Liver (tissue), 9 donors: ENCODE data around the gene TRAFD1. TPM values are rescaled to one million over a fixed set of nuclear protein-coding genes. Genes with fewer than 3 reads are reported as not detected.

ENCODE experiments used
- DNase-seq: peaks from one replicate; pipeline ENCODE4 v3.0.0-alpha.2; 2017; ENCODE audit warnings: low spot score
- H3K27ac ChIP-seq, 2 donors: one replicate each; pipeline ENCODE4 v1.7.0; 2013; ENCODE audit warnings: inconsistent platforms in 2 of 2, low read length in 2 of 2, control low read depth in 1 of 2, low read depth in 1 of 2, mild to moderate bottlenecking in 1 of 2
- H3K27me3 ChIP-seq, 4 donors: one replicate each; pipeline versions ENCODE4 v1.6.1 to v1.7.0; 2013; ENCODE audit warnings: low read length in 3 of 4, inconsistent platforms in 1 of 4, mild to moderate bottlenecking in 1 of 4, moderate library complexity in 1 of 4; ENCODE audit not compliant: control insufficient read depth in 4 of 4, insufficient read depth in 4 of 4
- H3K36me3 ChIP-seq, 4 donors: one replicate each; pipeline versions ENCODE4 v1.6.1 to v1.7.0; 2013; ENCODE audit warnings: low read length in 3 of 4, mild to moderate bottlenecking in 3 of 4, low read depth in 1 of 4, moderate library complexity in 1 of 4; ENCODE audit not compliant: control insufficient read depth in 4 of 4, insufficient read depth in 3 of 4
- H3K4me1 ChIP-seq, 4 donors: one replicate each; pipeline versions ENCODE4 v1.6.1 to v1.7.0; 2013; ENCODE audit warnings: low read length in 3 of 4, mild to moderate bottlenecking in 3 of 4, moderate library complexity in 1 of 4; ENCODE audit not compliant: control insufficient read depth in 4 of 4, insufficient read depth in 4 of 4
- H3K4me3 ChIP-seq, 3 donors: one replicate each; pipeline versions ENCODE4 v1.6.1 to v1.7.0; 2013; ENCODE audit warnings: low read length in 3 of 3, control low read depth in 1 of 3, low read depth in 1 of 3, mild to moderate bottlenecking in 1 of 3
- H3K9ac ChIP-seq, 2 donors: one replicate each; pipeline ENCODE4 v1.7.0; 2013; ENCODE audit warnings: low read length in 2 of 2, mild to moderate bottlenecking in 2 of 2, moderate library complexity in 2 of 2, control low read depth in 1 of 2, low read depth in 1 of 2
- H3K9me3 ChIP-seq, 4 donors: one replicate each; pipeline versions ENCODE4 v1.6.1 to v1.7.0; 2013; ENCODE audit warnings: low read length in 3 of 4; ENCODE audit not compliant: control insufficient read depth in 4 of 4
- EGR1 ChIP-seq, 2 donors: IDR thresholded peaks; 2 replicates each; pipeline ENCODE4 v1.6.1; 2016 to 2018; ENCODE audit warnings: antibody characterized with exemption in 2 of 2, low read depth in 2 of 2
- FOXA1 ChIP-seq: IDR thresholded peaks from 2 replicates; pipeline ENCODE4 v1.6.1; 2016; ENCODE audit warnings: antibody characterized with exemption
- FOXA2 ChIP-seq: IDR thresholded peaks from 2 replicates; pipeline ENCODE4 v1.6.1; 2016; ENCODE audit warnings: antibody characterized with exemption
- GABPA ChIP-seq, 2 donors: IDR thresholded peaks in 1 of 2; conservative IDR thresholded peaks in 1 of 2; 2 replicates each; pipeline ENCODE4 v1.6.1; 2016; ENCODE audit warnings: antibody characterized with exemption in 2 of 2, mild to moderate bottlenecking in 1 of 2, moderate library complexity in 1 of 2
- HNF4A ChIP-seq, 2 donors: conservative IDR thresholded peaks; 2 replicates each; pipeline ENCODE4 v1.6.1; 2016; ENCODE audit warnings: antibody characterized with exemption in 2 of 2, mild to moderate bottlenecking in 2 of 2
- HNF4G ChIP-seq: IDR thresholded peaks from 2 replicates; pipeline ENCODE4 v1.6.1; 2016; ENCODE audit warnings: antibody characterized with exemption
- RAD21 ChIP-seq, 2 donors: IDR thresholded peaks; 2 replicates each; pipeline ENCODE4 v1.6.1; 2016; ENCODE audit warnings: antibody characterized with exemption in 2 of 2, mild to moderate bottlenecking in 2 of 2
- RXRA ChIP-seq, 2 donors: IDR thresholded peaks; 2 replicates each; pipeline ENCODE4 v1.6.1; 2017 to 2018; ENCODE audit warnings: antibody characterized with exemption in 2 of 2, mild to moderate bottlenecking in 1 of 2
- SP1 ChIP-seq: IDR thresholded peaks from 2 replicates; pipeline ENCODE4 v1.6.1; 2018; ENCODE audit warnings: antibody characterized with exemption, mild to moderate bottlenecking
- TAF1 ChIP-seq: conservative IDR thresholded peaks from 2 replicates; pipeline ENCODE4 v1.6.1; 2016; ENCODE audit warnings: antibody characterized with exemption, mild to moderate bottlenecking
- YY1 ChIP-seq: IDR thresholded peaks from 2 replicates; pipeline ENCODE4 v1.6.1; 2016; ENCODE audit warnings: antibody characterized with exemption, mild to moderate bottlenecking
- WGBS: extraction: QIAGEN DNeasy Blood & Tissue Kit; methylation state at CpG from one replicate; pipeline ENCODE4 v1.1.7; 2013; 5-methylcytosine and 5-hydroxymethylcytosine counted together
- polyA plus RNA-seq, 2 donors: library from polyadenylated mRNA; stranded (reverse) in 1 of 2; unstranded in 1 of 2; fragments of 200-250 nt in 1 of 2; fragments of >200 nt in 1 of 2; fragmentation: Nextera tagmentation in 1 of 2; extraction: Ambion mirVana in 1 of 2; gene quantifications; one replicate each; pipeline versions ENCODE4 v1.2.1 to v1.2.3, GENCODE V29; 2013 to 2015
- total RNA-seq, 2 donors: library from RNA; depleted of rRNA; stranded (reverse); fragments of >200 nt; gene quantifications; one replicate each; pipeline ENCODE4 v1.2.3, GENCODE V29; 2014
- TF ChIP-seq, protein P1 (sequence below): IDR thresholded peaks from 2 replicates; pipeline ENCODE4 v1.6.1; 2016; ENCODE audit warnings: antibody characterized with exemption
- TF ChIP-seq, protein P2 (sequence below): IDR thresholded peaks from 2 replicates; pipeline ENCODE4 v1.6.1; 2016; ENCODE audit warnings: antibody characterized with exemption, mild to moderate bottlenecking
- TF ChIP-seq, protein P3 (sequence below): fragments of 150-350 bp; IDR thresholded peaks from 2 replicates; pipeline ENCODE4 v1.5.1; 2017; ENCODE audit warnings: improper control_type of control experiment, low read depth, low read length; ENCODE audit not compliant: missing input control
- TF ChIP-seq, protein P4 (sequence below): IDR thresholded peaks from 2 replicates; pipeline ENCODE4 v1.6.1; 2016; ENCODE audit warnings: antibody characterized with exemption
- donor health status: healthy.
- donor health status: healthy.
- donor health status: healthy.
- donor health status: healthy.
- donor health status: healthy.

The TRAFD1 gene
- total and polyA plus RNA-seq, 4 donors, result 7.0 to 19.3 (median 13.2) TPM

DNA sequence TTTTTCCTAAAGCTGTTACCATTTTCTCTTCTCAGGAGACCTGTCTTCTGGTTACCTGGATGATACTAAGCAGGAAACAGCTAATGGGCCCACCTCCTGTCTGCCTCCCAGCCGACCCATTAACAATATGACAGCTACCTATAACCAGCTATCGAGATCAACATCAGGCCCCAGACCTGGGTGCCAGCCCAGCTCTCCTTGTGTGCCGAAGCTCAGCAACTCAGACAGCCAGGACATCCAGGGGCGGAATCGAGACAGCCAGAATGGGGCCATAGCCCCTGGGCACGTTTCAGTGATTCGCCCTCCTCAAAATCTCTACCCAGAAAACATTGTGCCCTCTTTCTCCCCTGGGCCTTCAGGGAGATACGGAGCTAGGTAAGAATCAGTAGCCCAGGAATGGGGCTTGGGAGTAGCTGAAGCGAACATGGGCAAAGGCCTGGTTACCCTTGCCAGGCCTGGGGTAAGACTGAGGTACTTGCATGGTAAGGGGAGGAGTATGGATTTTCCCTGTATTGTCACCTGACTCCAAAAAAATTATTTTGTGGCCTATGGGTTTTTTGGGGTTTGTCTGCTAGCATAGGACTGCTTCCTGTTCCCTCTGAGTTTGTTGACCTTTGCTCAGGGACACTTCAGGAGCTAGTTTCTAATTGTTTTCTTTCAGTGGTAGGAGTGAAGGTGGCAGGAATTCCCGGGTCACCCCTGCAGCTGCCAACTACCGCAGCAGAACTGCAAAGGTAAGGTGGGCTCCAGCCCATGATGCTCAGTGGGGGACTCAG, 26.6 kb downstream of the TRAFD1 start:
- TF ChIP-seq TAF1, result no peak
- TF ChIP-seq FOXA2, result no peak
- no peak for TF ChIP-seq GABPA (IDR thresholded peaks at IDR 0.05 in 1 of 2, conservative IDR thresholded peaks at IDR 0.05 in 1 of 2)
- TF ChIP-seq YY1, result no peak
- no peak for TF ChIP-seq HNF4G
- TF ChIP-seq FOXA1, result no peak
- TF ChIP-seq, protein P1, sequence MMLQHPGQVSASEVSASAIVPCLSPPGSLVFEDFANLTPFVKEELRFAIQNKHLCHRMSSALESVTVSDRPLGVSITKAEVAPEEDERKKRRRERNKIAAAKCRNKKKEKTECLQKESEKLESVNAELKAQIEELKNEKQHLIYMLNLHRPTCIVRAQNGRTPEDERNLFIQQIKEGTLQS, result no peak
- no peak for TF ChIP-seq HNF4A (conservative IDR thresholded peaks at IDR 0.05)
- no peak for TF ChIP-seq SP1
- TF ChIP-seq RAD21 (IDR thresholded peaks at IDR 0.05), result no peak
- TF ChIP-seq, protein P2, sequence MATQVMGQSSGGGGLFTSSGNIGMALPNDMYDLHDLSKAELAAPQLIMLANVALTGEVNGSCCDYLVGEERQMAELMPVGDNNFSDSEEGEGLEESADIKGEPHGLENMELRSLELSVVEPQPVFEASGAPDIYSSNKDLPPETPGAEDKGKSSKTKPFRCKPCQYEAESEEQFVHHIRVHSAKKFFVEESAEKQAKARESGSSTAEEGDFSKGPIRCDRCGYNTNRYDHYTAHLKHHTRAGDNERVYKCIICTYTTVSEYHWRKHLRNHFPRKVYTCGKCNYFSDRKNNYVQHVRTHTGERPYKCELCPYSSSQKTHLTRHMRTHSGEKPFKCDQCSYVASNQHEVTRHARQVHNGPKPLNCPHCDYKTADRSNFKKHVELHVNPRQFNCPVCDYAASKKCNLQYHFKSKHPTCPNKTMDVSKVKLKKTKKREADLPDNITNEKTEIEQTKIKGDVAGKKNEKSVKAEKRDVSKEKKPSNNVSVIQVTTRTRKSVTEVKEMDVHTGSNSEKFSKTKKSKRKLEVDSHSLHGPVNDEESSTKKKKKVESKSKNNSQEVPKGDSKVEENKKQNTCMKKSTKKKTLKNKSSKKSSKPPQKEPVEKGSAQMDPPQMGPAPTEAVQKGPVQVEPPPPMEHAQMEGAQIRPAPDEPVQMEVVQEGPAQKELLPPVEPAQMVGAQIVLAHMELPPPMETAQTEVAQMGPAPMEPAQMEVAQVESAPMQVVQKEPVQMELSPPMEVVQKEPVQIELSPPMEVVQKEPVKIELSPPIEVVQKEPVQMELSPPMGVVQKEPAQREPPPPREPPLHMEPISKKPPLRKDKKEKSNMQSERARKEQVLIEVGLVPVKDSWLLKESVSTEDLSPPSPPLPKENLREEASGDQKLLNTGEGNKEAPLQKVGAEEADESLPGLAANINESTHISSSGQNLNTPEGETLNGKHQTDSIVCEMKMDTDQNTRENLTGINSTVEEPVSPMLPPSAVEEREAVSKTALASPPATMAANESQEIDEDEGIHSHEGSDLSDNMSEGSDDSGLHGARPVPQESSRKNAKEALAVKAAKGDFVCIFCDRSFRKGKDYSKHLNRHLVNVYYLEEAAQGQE, result no peak
- Histone ChIP-seq H3K27me3 (no peaks in the 10 kb centered on the region), H3K36me3 (peaks cover 24 to 61% (median 53%) of the 10 kb centered on the region in 4 donors), H3K27ac (no peak overlapping the region), H3K4me3 (no peak overlapping the region), H3K4me1 (peaks cover 0 to 1% (median 0%) of the 10 kb centered on the region in 4 donors), H3K9me3 (no peaks in the 10 kb centered on the region), H3K9ac (no peak overlapping the region)
- 93% methylated on average over 11 of the region's 11 CpGs for WGBS
- DNase-seq, result no peak

DNA sequence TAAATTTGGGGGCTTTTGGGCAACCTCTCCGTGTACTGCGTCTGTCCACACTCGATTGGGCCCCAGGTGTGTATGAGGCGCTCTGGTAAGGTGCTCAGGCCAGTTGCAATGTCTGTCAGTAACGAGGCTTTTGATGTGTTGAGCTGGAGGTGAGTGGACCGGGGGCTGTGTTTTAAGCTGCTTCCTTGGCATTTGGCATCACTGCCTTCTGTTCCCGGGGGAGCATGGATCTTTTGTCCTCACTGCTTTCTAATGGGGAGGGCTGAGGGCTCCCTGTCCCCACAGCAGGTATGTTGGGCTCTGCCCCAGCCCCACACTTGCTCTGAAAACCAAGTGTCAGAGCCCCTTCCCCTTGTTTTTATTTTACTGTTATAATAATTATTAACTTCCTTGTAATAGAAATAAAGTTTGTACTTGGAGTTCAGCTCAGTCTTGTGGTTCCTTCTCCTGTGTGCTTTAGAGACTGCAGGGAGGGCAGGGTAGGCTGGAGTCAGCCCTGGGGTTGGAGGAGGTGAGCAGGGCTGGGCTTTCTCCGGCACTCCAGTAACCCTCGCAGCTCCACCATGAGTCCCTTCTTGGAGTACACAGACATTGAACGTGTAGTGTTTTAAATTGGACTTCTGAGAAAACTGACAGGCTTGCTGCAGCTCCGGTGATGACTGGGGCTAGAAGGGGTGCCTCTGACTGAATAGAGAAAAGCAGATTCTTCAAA, 28.0 kb downstream of the TRAFD1 start:
- TF ChIP-seq, protein P3, sequence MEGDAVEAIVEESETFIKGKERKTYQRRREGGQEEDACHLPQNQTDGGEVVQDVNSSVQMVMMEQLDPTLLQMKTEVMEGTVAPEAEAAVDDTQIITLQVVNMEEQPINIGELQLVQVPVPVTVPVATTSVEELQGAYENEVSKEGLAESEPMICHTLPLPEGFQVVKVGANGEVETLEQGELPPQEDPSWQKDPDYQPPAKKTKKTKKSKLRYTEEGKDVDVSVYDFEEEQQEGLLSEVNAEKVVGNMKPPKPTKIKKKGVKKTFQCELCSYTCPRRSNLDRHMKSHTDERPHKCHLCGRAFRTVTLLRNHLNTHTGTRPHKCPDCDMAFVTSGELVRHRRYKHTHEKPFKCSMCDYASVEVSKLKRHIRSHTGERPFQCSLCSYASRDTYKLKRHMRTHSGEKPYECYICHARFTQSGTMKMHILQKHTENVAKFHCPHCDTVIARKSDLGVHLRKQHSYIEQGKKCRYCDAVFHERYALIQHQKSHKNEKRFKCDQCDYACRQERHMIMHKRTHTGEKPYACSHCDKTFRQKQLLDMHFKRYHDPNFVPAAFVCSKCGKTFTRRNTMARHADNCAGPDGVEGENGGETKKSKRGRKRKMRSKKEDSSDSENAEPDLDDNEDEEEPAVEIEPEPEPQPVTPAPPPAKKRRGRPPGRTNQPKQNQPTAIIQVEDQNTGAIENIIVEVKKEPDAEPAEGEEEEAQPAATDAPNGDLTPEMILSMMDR, result no peak
- no peak for TF ChIP-seq FOXA2
- no peak for TF ChIP-seq HNF4A (conservative IDR thresholded peaks at IDR 0.05)
- no peak for TF ChIP-seq FOXA1
- TF ChIP-seq, protein P4, sequence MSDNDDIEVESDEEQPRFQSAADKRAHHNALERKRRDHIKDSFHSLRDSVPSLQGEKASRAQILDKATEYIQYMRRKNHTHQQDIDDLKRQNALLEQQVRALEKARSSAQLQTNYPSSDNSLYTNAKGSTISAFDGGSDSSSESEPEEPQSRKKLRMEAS, result no peak
- TF ChIP-seq, protein P1, result no peak
- TF ChIP-seq YY1, result no peak
- no peak for TF ChIP-seq TAF1
- no peak for TF ChIP-seq RXRA (IDR thresholded peaks at IDR 0.05)
- TF ChIP-seq RAD21 (IDR thresholded peaks at IDR 0.05), result no peak
- no peak for TF ChIP-seq SP1
- TF ChIP-seq HNF4G, result no peak
- TF ChIP-seq EGR1 (IDR thresholded peaks at IDR 0.05; ENCODE audit: low read depth in 2 of 2), result no peak
- no peak for TF ChIP-seq GABPA (IDR thresholded peaks at IDR 0.05 in 1 of 2, conservative IDR thresholded peaks at IDR 0.05 in 1 of 2)
- TF ChIP-seq, protein P2, result no peak
- H3K9me3 ChIP-seq, result no peaks in the 10 kb centered on the region
- no peaks in the 10 kb centered on the region for H3K27me3 ChIP-seq
- no peak overlapping the region for H3K4me3 ChIP-seq
- peaks cover 21 to 56% (median 50%) of the 10 kb centered on the region in 4 donors for H3K36me3 ChIP-seq
- DNase-seq, result no peak
- H3K9ac ChIP-seq, result no peak overlapping the region
- peaks cover 0 to 1% (median 0%) of the 10 kb centered on the region in 4 donors for H3K4me1 ChIP-seq
- 94% methylated on average over 11 of the region's 11 CpGs for WGBS
- H3K27ac ChIP-seq, result no peak overlapping the region
